GM21529 (cell line): ENCODE data around the gene PDHA1.

Source experiments
- ATAC-seq: cut with Tn5 transposase; IDR thresholded peaks from one replicate; pipeline ENCODE4 v1.9.1; 2021; ENCODE audit not compliant: unreplicated experiment

Gene PDHA1

DNA sequence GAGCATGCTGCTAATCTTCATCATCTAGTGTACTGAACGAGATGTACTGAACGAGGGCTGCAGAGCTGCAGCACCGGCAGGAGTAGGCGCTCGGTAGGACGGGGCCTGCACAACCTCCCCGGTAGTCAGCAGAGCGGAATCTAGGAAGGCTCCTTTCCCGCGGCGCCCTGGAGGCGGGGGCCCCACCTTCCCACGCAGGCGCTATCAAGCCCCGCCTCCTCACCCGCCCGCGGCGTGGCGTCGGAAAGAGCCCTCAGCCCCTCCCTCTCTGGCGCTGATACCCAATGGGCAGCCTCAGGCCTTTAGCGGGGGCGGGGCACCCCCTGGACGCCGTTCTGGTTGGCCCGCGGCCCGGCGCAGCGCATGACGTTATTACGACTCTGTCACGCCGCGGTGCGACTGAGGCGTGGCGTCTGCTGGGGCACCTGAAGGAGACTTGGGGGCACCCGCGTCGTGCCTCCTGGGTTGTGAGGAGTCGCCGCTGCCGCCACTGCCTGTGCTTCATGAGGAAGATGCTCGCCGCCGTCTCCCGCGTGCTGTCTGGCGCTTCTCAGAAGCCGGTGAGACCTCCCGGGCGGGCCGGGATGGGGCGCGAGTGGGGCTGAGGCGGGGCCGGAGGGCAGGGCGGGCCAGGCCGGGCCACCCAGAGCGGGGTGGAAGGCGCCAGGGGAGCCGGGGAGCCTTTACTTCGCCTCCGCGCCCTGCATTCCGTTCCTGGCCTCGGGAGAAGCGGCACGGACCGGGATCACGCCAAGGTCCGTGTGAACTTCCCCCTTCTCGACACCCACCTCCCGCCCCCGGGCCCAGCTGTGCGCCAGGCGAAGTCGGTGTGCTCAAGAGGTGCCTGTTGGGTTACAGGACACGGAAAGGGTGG lies at the start of gene PDHA1:
Gene PDHA1 (plus strand): TSS at position 393 of the 874 bp plus-strand sequence. CDS start 111 bp downstream, at position 504.
- peak; percentile 97 for ATAC-seq

DNA sequence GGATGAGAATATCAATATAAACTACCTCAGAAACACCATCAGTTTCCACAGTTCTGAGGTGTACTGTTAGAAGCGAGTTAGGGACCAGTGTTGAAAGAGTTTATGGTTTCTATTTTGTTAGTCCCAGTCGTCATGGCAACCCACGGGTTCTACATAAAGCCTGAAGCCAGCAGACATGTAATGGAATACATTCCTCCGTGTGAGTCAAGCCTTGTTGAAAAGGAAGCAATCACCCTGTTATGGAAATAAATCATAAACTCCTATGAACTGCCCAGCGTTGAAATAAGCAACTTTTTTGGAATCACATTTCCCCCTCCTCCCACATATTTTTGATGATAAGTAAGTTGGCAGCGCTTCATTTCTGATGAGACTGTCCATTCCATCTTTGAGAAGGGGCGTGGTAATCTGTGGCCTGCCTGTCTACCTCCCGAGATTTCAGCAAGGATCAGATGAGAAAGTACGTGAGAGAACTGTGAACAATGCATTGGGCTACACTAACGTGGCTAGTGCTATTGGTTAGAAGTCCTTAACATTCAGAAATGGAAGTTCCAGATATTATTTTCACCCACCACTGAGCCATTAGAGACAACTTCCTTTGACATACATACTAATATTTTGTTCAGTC lies 40.4 kb upstream of the PDHA1 start:
- no peak for ATAC-seq

DNA sequence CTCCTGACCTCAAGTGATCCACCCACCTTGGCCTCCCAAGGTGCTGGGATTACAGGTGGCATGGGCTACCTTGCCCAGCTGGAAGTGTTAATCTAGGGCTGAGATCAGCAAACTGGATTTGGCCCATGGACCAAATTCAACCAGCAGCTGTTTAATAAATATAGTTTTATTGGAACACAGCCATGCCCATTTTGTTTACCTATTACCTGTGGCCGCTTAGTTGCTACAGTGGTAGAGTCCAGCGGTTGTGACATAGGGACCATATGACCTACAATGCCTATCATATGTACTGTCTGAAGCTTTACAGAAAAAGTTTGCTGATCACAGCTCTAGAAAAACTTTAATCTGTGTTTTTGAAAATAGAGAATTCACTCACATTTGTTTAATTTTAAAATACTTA lies 17.2 kb upstream of the PDHA1 start:
- ATAC-seq, result no peak

- ATAC-seq, result no peak
Observed at GRCh38 chrX:19331831-19332230, 11.9 kb upstream of the PDHA1 start.

GRCh38 chrX:19332983-19333382 lies 10.7 kb upstream of the PDHA1 start:
- no peak for ATAC-seq

- ATAC-seq, result peak; percentile 56
Observed at GRCh38 chrX:19334945-19335626, 8.6 kb upstream of the PDHA1 start.

DNA sequence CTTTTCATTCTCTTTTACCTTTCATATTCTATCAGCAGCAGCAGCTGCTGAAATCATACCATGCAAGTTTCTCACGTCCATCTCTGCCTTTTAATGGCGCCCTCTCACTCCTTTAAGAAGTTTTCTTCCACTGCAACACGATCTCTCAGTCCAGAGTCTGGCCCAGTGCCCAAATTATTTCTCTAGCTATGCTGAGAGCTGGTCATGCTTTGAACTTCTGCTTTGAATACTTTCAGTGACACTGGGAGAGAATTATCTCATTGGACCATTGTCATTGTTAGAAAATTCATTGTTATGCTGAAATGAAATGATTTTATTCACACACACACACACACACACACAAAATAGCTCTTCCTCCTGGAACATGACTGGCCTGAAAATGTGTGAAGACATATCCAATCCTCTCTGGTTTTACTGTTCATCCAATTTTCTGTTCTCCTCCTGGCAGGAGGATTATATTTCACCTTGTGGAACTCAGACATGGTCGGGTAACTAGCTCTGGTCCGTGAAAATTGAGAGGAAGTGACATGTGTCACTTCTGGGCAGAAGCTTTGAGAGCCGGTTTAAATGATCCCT lies 1.3 kb upstream of the PDHA1 start:
- no peak for ATAC-seq

GRCh38 chrX:19343085-19343534 lies 617 bp upstream of the PDHA1 start:
- no peak for ATAC-seq

- no peak for ATAC-seq
Observed at GRCh38 chrX:19344661-19345060, 934 bp downstream of the PDHA1 start.

- ATAC-seq, result no peak
Observed at GRCh38 chrX:19347916-19348315, 4.2 kb downstream of the PDHA1 start.

DNA sequence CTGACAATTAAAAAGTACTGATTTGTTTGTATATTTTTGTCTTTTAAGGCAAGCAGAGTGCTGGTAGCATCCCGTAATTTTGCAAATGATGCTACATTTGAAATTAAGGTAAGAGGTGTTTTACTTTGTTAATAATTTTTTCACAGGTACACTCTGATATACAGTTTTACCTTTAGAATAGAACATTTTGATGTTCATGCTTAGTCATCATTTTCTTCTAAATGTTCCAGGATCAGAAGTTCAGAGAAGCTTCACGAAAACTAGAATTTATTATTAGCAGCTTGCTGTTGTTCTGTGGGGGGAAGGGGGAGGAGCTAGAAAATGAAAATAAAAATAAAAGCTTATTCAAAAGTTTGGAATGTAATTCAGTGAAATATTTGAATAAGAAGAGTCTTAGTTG lies 5.5 kb downstream of the PDHA1 start:
- no peak for ATAC-seq

- ATAC-seq, result peak; percentile 94
Observed at GRCh38 chrX:19350941-19351384, 7.2 kb downstream of the PDHA1 start.

DNA sequence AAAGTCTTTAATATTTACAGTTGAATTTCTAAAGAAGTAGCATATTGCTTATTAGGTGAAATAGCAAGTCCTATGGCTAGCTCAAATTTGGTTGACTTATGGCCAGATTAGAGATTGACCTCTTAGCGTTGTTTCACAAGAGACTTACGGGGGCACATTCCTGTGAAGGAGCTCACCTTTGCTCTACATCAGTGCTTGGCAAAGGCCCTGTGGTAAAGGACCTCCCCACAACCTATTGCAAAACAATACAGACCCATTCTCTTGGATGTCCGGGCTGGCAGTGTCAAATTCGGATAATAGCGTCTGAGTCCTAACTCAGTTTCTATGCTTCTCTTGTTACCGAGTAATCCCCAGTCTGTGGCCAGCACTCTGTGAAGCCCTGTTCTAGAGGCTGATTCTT lies 10.9 kb downstream of the PDHA1 start:
- no peak for ATAC-seq

- ATAC-seq, result no peak
Observed at GRCh38 chrX:19358521-19358920, 14.8 kb downstream of the PDHA1 start.

- no peak for ATAC-seq
Observed at GRCh38 chrX:19360903-19361302, 17.2 kb downstream of the PDHA1 start.

DNA sequence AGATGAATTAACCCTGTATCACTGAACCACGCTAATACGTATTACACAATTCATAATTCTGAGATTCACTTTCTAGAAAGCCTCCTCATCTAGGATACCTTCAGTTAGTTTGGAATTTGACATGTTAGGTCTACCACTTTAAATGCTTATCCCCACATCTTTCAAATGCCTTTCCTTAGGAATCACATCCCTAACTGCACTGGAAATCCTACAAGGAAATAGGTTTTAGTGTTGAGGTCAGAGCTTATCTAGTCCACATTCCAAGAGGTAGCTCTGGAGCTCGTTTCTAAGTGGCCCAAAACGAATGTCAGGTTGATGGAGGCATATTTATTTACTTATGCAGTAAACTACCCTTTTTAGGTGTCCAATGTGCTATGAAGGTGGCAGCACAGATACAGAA lies 18.0 kb downstream of the PDHA1 start:
- no peak for ATAC-seq

GRCh38 chrX:19368576-19368975 lies 24.8 kb downstream of the PDHA1 start:
- no peak for ATAC-seq

- no peak for ATAC-seq
Observed at GRCh38 chrX:19370061-19370460, 26.3 kb downstream of the PDHA1 start.

DNA sequence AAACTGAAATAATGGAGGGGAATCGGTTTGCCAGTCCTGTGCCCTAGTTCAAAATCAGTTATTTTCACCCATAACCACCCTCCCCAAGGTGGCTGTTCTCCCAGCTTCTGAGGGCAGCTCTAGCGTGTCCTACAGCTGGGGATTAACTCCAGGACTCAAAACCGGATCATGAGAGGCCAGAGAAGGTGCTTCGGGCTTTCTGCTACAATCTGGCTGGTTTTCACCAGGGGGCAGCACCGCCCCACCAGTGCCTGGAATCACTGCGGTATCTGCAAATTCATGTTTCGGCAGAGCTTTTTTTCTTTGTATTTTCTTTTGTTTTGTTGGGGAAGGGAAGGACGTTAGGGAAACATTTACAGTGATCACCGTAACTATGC lies 28.4 kb downstream of the PDHA1 start:
- ATAC-seq, result peak; percentile 82

GRCh38 chrX:19372547-19373331 lies 29.0 kb downstream of the PDHA1 start:
- peak; percentile 36 for ATAC-seq
